HG03064 (cell line): ENCODE data around the gene ASTN2.

Experiments
- ATAC-seq: cut with Tn5 transposase; IDR thresholded peaks from one replicate; pipeline ENCODE4 v1.9.1; 2021; ENCODE audit warnings: low read depth; ENCODE audit not compliant: unreplicated experiment

ASTN2 gene

GRCh38 chr9:116564266-116564793 is 850.5 kb downstream of the ASTN2 start:
- ATAC-seq = no peak

- no peak for ATAC-seq
Observed at GRCh38 chr9:116558818-116559540, 855.9 kb downstream of the ASTN2 start.

GRCh38 chr9:116558035-116558434 is 856.8 kb downstream of the ASTN2 start:
- no peak for ATAC-seq

GRCh38 chr9:116555556-116556155 is 859.2 kb downstream of the ASTN2 start:
- ATAC-seq = no peak

- no peak for ATAC-seq
Observed at GRCh38 chr9:116555119-116555518, 859.7 kb downstream of the ASTN2 start.

- ATAC-seq = no peak
Observed at GRCh38 chr9:116550696-116551436, 864.0 kb downstream of the ASTN2 start.

GRCh38 chr9:116549786-116550660 is 864.8 kb downstream of the ASTN2 start:
- no peak for ATAC-seq

- no peak for ATAC-seq
Observed at GRCh38 chr9:116549061-116549664, 865.7 kb downstream of the ASTN2 start.

- no peak for ATAC-seq
Observed at GRCh38 chr9:116547729-116548426, 867.0 kb downstream of the ASTN2 start.

GRCh38 chr9:116546711-116547581 is 867.9 kb downstream of the ASTN2 start:
- ATAC-seq = no peak

- ATAC-seq = no peak
Observed at GRCh38 chr9:116544896-116545295, 870.0 kb downstream of the ASTN2 start.

GRCh38 chr9:116543731-116544400 is 871.0 kb downstream of the ASTN2 start:
- no peak for ATAC-seq

GRCh38 chr9:116541402-116541801 is 873.5 kb downstream of the ASTN2 start:
- ATAC-seq = no peak

GRCh38 chr9:116539549-116539948 is 875.3 kb downstream of the ASTN2 start:
- no peak for ATAC-seq

GRCh38 chr9:116525611-116526010 is 889.2 kb downstream of the ASTN2 start:
- ATAC-seq = no peak

- ATAC-seq = no peak
Observed at GRCh38 chr9:116524778-116525470, 889.9 kb downstream of the ASTN2 start.

- no peak for ATAC-seq
Observed at GRCh38 chr9:116520218-116520617, 894.6 kb downstream of the ASTN2 start.
